Gastroesophageal sphincter (tissue), 4 donors: Measurements from ENCODE around the gene ARTN. TPM values are rescaled to one million over a fixed set of nuclear protein-coding genes. Genes with fewer than 3 reads are reported as not detected.

ENCODE experiments used
- ATAC-seq: fragments of 150-250 bp; one replicate; pipeline ENCODE4 v1.9.1; 2016; ENCODE audit warnings: mild to moderate bottlenecking, moderate library complexity
- H3K27ac ChIP-seq, 4 donors: fragments of 200-600 bp; sonication (generic) in 3 of 4; 1 replicate in 3 of 4; 2 replicates in 1 of 4; pipeline ENCODE4 v1.5.1; 2016 to 2019
- H3K27me3 ChIP-seq: fragments of 200-600 bp; sonication (generic); one replicate; pipeline ENCODE4 v1.5.1; 2019
- H3K36me3 ChIP-seq, 2 donors: fragments of 200-600 bp; sonication (generic); one replicate each; pipeline ENCODE4 v1.5.1; 2019; ENCODE audit warnings: control low read depth in 1 of 2
- H3K4me1 ChIP-seq, 3 donors: fragments of 200-600 bp; sonication (generic); 1 replicate in 2 of 3; 2 replicates in 1 of 3; pipeline ENCODE4 v1.5.1; 2016 to 2019; ENCODE audit warnings: control low read depth in 2 of 3
- H3K4me3 ChIP-seq, 2 donors: fragments of 200-600 bp; sonication (generic); one replicate each; pipeline ENCODE4 v1.5.1; 2019; ENCODE audit warnings: mild to moderate bottlenecking in 1 of 2, moderate library complexity in 1 of 2
- H3K9me3 ChIP-seq, 3 donors: fragments of 200-600 bp; sonication (generic); one replicate each; pipeline ENCODE4 v1.5.1; 2017 to 2019; ENCODE audit warnings: control low read depth in 2 of 3
- EP300 ChIP-seq: sonication (generic); formaldehyde crosslinking; IDR thresholded peaks from one replicate; pipeline ENCODE4 v1.6.1; 2017; ENCODE audit warnings: antibody characterized with exemption, mild to moderate bottlenecking
- POLR2A ChIP-seq, 2 donors: fragments of 450-650 bp; IDR thresholded peaks; one replicate each; pipeline ENCODE4 v1.6.1; 2017; ENCODE audit warnings: antibody characterized with exemption in 2 of 2, mild to moderate bottlenecking in 2 of 2, moderate library complexity in 1 of 2
- POLR2AphosphoS5 ChIP-seq: sonication (generic); formaldehyde crosslinking; IDR thresholded peaks from one replicate; pipeline ENCODE4 v1.6.1; 2017; ENCODE audit warnings: antibody characterized with exemption
- WGBS, 2 donors: methylation state at CpG; one replicate each; pipeline ENCODE4 v1.1.5; 2018; ENCODE audit warnings: low coverage in 1 of 2; 5-methylcytosine and 5-hydroxymethylcytosine counted together
- total RNA-seq, 4 donors: library from RNA; depleted of rRNA; stranded (reverse); fragments of >200 nt; gene quantifications; one replicate each; pipeline ENCODE4 v1.1.0, GENCODE V29; 2016
- TF ChIP-seq, protein P1 (sequence below), 4 experiments: fragments of 200-600 bp in 2 of 4; fragments of 450-650 bp in 2 of 4; sonication (generic) in 1 of 4; IDR thresholded peaks; one replicate each; pipeline ENCODE4 v1.5.1; 2017 to 2019; ENCODE audit warnings: antibody characterized with exemption in 4 of 4, mild to moderate bottlenecking in 2 of 4, moderate library complexity in 2 of 4

ARTN gene
- total RNA-seq, 4 donors from 2014 or later: 0.47 to 0.81 TPM; not detected in 2

DNA sequence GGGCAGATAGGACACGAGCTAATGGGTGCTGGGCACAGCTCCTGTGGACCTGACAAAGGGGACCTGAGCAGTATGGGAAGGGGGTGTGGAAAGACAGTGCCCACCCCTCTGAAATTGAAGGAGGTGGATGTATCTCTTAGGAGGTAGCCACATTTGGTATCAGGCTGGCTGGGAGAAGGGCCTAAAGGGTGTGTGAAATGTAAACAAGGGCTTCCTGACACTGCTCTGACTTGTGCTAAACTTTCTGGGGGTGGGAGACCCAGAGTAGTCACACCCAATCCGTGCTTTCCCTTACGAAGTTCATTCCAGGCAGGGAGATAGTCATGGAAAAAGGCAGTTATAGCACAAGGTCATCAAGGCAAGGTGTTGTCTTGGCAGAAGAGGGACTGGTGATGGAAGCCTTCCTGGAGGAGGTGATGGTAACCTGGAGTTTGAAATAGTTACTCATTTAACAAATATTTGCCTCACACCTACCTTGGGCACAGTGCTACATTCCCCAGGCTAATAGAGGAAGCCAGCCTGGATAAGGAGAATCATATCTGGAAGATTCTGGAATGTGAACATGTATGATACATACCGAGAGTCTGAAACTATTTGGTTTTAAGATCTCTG is 52.5 kb downstream of the ARTN start:
- no peak overlapping the region for H3K27ac ChIP-seq
- H3K27me3 ChIP-seq: no peaks in the 10 kb centered on the region
- 55 to 89% methylated on average over 4 of the region's 4 CpGs for WGBS, 2 donors
- TF ChIP-seq POLR2AphosphoS5 (no peak), POLR2A (IDR thresholded peaks at IDR 0.05) (no peak), EP300 (no peak)
- TF ChIP-seq, protein P1, sequence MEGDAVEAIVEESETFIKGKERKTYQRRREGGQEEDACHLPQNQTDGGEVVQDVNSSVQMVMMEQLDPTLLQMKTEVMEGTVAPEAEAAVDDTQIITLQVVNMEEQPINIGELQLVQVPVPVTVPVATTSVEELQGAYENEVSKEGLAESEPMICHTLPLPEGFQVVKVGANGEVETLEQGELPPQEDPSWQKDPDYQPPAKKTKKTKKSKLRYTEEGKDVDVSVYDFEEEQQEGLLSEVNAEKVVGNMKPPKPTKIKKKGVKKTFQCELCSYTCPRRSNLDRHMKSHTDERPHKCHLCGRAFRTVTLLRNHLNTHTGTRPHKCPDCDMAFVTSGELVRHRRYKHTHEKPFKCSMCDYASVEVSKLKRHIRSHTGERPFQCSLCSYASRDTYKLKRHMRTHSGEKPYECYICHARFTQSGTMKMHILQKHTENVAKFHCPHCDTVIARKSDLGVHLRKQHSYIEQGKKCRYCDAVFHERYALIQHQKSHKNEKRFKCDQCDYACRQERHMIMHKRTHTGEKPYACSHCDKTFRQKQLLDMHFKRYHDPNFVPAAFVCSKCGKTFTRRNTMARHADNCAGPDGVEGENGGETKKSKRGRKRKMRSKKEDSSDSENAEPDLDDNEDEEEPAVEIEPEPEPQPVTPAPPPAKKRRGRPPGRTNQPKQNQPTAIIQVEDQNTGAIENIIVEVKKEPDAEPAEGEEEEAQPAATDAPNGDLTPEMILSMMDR (IDR thresholded peaks at IDR 0.05): no peak
- H3K9me3 ChIP-seq: no peaks in the 10 kb centered on the region
- H3K4me1 ChIP-seq: peaks cover 0 to 11% (median 6%) of the 10 kb centered on the region in 3 donors
- no peak overlapping the region for H3K4me3 ChIP-seq
- ATAC-seq: no peak
- H3K36me3 ChIP-seq: peaks cover 0 to 42% of the 10 kb centered on the region in 2 donors

DNA sequence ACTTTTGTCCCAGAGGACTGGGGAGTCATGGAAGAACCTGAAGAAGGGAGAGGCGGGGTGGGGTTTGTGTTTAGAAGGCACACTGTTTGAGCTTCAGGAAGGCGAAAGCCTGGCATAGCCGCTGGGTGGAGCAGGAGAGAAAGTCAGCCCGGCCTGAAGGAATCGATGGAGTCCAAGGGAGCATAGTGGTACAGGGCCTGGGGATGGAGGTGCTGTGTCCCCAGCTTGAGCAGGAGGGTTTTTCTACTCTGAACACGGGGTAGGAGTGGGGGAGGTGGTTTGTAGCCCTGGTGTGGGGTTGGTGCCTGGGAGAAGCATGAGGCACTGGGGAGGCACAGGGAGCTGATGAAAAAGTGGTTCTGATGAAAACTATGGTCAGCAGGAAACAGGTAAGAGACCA is 53.1 kb downstream of the ARTN start:
- no peak overlapping the region for H3K4me3 ChIP-seq
- no peak for ATAC-seq
- no peak overlapping the region for H3K27ac ChIP-seq
- H3K4me1 ChIP-seq: peaks cover 0 to 11% (median 7%) of the 10 kb centered on the region in 3 donors
- 52 to 58% methylated on average over 2 to 6 of the region's 6 CpGs for WGBS, 2 donors
- H3K9me3 ChIP-seq: no peaks in the 10 kb centered on the region
- H3K27me3 ChIP-seq: no peaks in the 10 kb centered on the region
- no peak for TF ChIP-seq EP300
- TF ChIP-seq, protein P1 (IDR thresholded peaks at IDR 0.05): no peak
- no peak for TF ChIP-seq POLR2A (IDR thresholded peaks at IDR 0.05)
- TF ChIP-seq POLR2AphosphoS5: no peak
- H3K36me3 ChIP-seq: peaks cover 0 to 36% of the 10 kb centered on the region in 2 donors

Other genes starting within 250 kb of the ARTN start
- 10 to 100 TPM; 30.2 to 41.4 (median 33.2) TPM for gene ST3GAL3, start 226.3 kb upstream of the ARTN start, total RNA-seq
- 10 to 100 TPM; 21.8 to 44.5 (median 24.2) TPM for gene IPO13, start 13.1 kb downstream of the ARTN start, total RNA-seq
- 10 to 100 TPM; 23.5 to 41.9 (median 32.5) TPM for gene DPH2, start 36.2 kb downstream of the ARTN start, total RNA-seq
- 100 to 1,000 TPM in 1 of 4 donors, 10 to 100 TPM in 3; 67.9 to 107 (median 89.9) TPM for gene ATP6V0B, start 41.2 kb downstream of the ARTN start, total RNA-seq
- 100 to 1,000 TPM in 1 of 4 donors, 10 to 100 TPM in 3; 34.4 to 129 (median 37.6) TPM for gene B4GALT2, start 45.4 kb downstream of the ARTN start, total RNA-seq
- 1 to 10 TPM; 5.0 to 6.2 (median 5.5) TPM for gene CCDC24, start 57.8 kb downstream of the ARTN start, total RNA-seq
- 10 to 100 TPM in 1 of 4 donors, 1 to 10 TPM in 3; 1.8 to 14.2 (median 7.5) TPM for gene SLC6A9, start 97.7 kb downstream of the ARTN start, total RNA-seq
- gene KLF17, start 185.0 kb downstream of the ARTN start, total RNA-seq: 1 to 10 TPM in 1 of 4 donors, under 1 TPM in 3; 0.13 to 1.3 (median 0.41) TPM
- not detected for gene KLF18, start 207.8 kb downstream of the ARTN start, total RNA-seq